CD4-positive, CD25-positive, alpha-beta regulatory T cell (primary cell): ENCODE measurements around the gene DCAF5. TPM values are rescaled to one million over a fixed set of nuclear protein-coding genes. Genes with fewer than 3 reads are reported as not detected.

Experiments used
- ATAC-seq, 2 donors: fragments of 150-1000 bp; cut with Tn5 transposase; one replicate each; pipeline ENCODE4 v1.10.0; 2021; ENCODE audit warnings: low read depth in 2 of 2, moderate number of reproducible peaks in 2 of 2, moderate library complexity in 1 of 2
- DNase-seq, 3 donors: peaks; one replicate each; pipeline versions ENCODE4 v3.0.0 to v3.0.0-alpha.2; 2012 to 2022; ENCODE audit warnings: mixed read lengths in 1 of 3
- H3K27ac ChIP-seq: one replicate; pipeline ENCODE4 v1.7.0; 2013; ENCODE audit warnings: mild to moderate bottlenecking, low read length; ENCODE audit not compliant: insufficient read depth, poor library complexity, severe bottlenecking
- H3K27me3 ChIP-seq: one replicate; pipeline ENCODE4 v1.7.0; 2013; ENCODE audit warnings: low read length; ENCODE audit not compliant: control insufficient read depth, insufficient read depth
- H3K36me3 ChIP-seq: one replicate; pipeline ENCODE4 v1.7.0; 2013; ENCODE audit warnings: mild to moderate bottlenecking, low read length, moderate library complexity; ENCODE audit not compliant: control insufficient read depth, insufficient read depth
- H3K4me1 ChIP-seq: 2 replicates; pipeline ENCODE4 v1.7.0; 2013; ENCODE audit warnings: mild to moderate bottlenecking, low read length; ENCODE audit not compliant: insufficient read depth, control insufficient read depth, poor library complexity, severe bottlenecking
- H3K4me3 ChIP-seq: one replicate; pipeline ENCODE4 v1.7.0; 2013; ENCODE audit warnings: low read depth, mild to moderate bottlenecking, low read length, moderate library complexity
- H3K9me3 ChIP-seq, 2 experiments: 1 replicate in 1 of 2; 2 replicates in 1 of 2; pipeline ENCODE4 v1.7.0; 2013; ENCODE audit warnings: low read length in 2 of 2, mild to moderate bottlenecking in 1 of 2, moderate library complexity in 1 of 2; ENCODE audit not compliant: control insufficient read depth in 2 of 2
- H3K27ac Mint-ChIP-seq, 3 donors: one replicate each; pipeline ENCODE4 v1.8.0; 2020 to 2022; ENCODE audit warnings: mild to moderate bottlenecking in 3 of 3, mixed read lengths in 3 of 3, moderate library complexity in 2 of 3
- H3K27me3 Mint-ChIP-seq: one replicate; pipeline ENCODE4 v1.8.0; 2022; ENCODE audit warnings: mild to moderate bottlenecking, mixed read lengths
- H3K36me3 Mint-ChIP-seq: one replicate; pipeline ENCODE4 v1.8.0; 2020; ENCODE audit warnings: mixed read lengths
- H3K4me1 Mint-ChIP-seq, 4 donors: one replicate each; pipeline ENCODE4 v1.8.0; 2020 to 2022; ENCODE audit warnings: mixed read lengths in 4 of 4, mild to moderate bottlenecking in 1 of 4
- H3K4me3 Mint-ChIP-seq, 4 donors: one replicate each; pipeline ENCODE4 v1.8.0; 2020 to 2022; ENCODE audit warnings: mild to moderate bottlenecking in 4 of 4, mixed read lengths in 4 of 4, moderate library complexity in 3 of 4
- H3K9me3 Mint-ChIP-seq, 7 donors: one replicate each; pipeline ENCODE4 v1.8.0; 2020 to 2022; ENCODE audit warnings: mixed read lengths in 7 of 7, mild to moderate bottlenecking in 3 of 7, moderate library complexity in 2 of 7
- polyA plus RNA-seq, 4 donors: library from polyadenylated mRNA; unstranded; fragments of 300-500 nt; fragmentation: Illumina TruSeq; gene quantifications; one replicate each; pipeline ENCODE4 v1.2.3, GENCODE V29; 2021
- total RNA-seq: library from RNA; stranded (reverse); gene quantifications from one replicate; pipeline ENCODE4 v1.2.3, GENCODE V29; 2022

DCAF5 gene
- total and polyA plus RNA-seq, 5 donors from 2014 or later, result 43.9 to 56.9 (median 53.5) TPM

DNA sequence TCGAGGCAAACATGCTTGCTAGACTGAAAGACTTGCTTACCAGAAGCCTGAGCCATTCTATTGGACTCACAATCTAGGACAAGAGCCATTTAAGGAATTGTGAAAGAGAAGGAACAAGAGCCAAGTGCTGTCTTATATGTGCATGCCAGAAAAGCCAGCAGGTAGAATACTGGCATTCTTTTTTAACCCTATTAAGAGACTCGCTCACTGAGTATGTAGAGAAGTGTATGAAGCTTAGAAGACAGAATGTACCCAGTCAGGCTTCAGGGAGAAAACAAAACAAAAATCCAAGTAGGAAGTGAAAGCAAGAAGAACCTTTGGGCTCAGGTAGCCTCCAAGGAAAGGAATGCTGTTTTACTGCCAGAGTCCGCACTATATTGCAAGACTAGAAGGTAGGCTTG is 65.9 kb downstream of the DCAF5 start:
- Mint-ChIP-seq H3K4me1 (peaks cover 0 to 5% (median 4%) of the 10 kb centered on the region in 4 donors), H3K36me3 (peaks cover 57% of the 10 kb centered on the region), H3K27ac (no peak overlapping the region), H3K27me3 (no peaks in the 10 kb centered on the region), H3K4me3 (no peak overlapping the region), H3K9me3 (no peaks in the 10 kb centered on the region)
- no peak for ATAC-seq
- H3K36me3 ChIP-seq, result peaks cover 90% of the 10 kb centered on the region
- H3K4me1 ChIP-seq, result no peaks in the 10 kb centered on the region
- no peak overlapping the region for H3K4me3 ChIP-seq
- H3K9me3 ChIP-seq, result no peaks in the 10 kb centered on the region
- no peak for DNase-seq
- H3K27ac ChIP-seq, result no peak overlapping the region
- H3K27me3 ChIP-seq, result no peaks in the 10 kb centered on the region

DNA sequence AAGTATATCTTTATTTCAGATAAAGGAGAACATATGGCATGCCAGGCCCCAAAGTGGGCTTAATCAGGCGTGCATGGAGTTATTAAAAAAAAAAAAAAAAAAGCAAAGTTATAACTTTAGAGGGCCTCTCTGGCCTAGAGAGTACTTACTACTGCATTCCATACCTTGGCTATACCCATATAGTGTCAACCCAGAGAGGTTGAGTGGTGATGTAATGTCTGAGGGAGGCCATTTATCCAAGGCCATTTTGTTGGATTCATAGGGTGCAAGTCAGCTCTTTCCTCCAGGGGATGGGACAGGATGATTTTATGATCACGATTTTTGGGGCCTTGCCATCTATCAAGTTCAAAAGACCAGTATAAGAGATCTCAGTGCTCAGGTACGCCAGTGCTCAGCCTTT is 66.4 kb downstream of the DCAF5 start:
- Mint-ChIP-seq H3K4me1 (peaks cover 0 to 9% (median 6%) of the 10 kb centered on the region in 4 donors), H3K27ac (no peak overlapping the region), H3K27me3 (no peaks in the 10 kb centered on the region), H3K4me3 (no peak overlapping the region), H3K9me3 (no peaks in the 10 kb centered on the region), H3K36me3 (peaks cover 56% of the 10 kb centered on the region)
- H3K4me3 ChIP-seq, result no peak overlapping the region
- H3K36me3 ChIP-seq, result peaks cover 90% of the 10 kb centered on the region
- no peaks in the 10 kb centered on the region for H3K9me3 ChIP-seq
- H3K4me1 ChIP-seq, result no peaks in the 10 kb centered on the region
- no peaks in the 10 kb centered on the region for H3K27me3 ChIP-seq
- no peak for ATAC-seq
- no peak for DNase-seq
- no peak overlapping the region for H3K27ac ChIP-seq

DNA sequence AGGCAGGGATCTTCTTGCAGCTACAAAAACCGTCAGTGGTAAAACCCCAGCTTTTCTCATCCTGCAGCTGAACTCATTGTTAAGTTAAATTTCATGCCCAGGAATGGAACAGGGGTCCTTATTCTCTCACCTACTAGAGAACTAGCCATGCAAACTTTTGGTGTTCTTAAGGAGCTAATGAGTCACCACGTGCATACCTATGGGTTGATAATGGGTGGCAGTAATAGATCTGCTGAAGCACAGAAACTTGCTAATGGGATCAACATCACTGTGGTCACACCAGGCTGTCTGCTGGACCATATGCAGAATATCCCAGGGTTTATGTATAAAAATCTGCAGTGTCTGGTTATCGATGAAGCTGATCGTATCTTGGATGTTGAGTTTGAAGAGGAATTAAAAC is 68.9 kb downstream of the DCAF5 start:
- H3K4me3 Mint-ChIP-seq, result no peak overlapping the region
- no peaks in the 10 kb centered on the region for H3K9me3 Mint-ChIP-seq
- H3K27ac ChIP-seq, result no peak overlapping the region
- DNase-seq, result no peak
- H3K27ac Mint-ChIP-seq, result no peak overlapping the region
- H3K27me3 ChIP-seq, result no peaks in the 10 kb centered on the region
- no peak for ATAC-seq
- H3K4me1 Mint-ChIP-seq, result peaks cover 4 to 17% (median 9%) of the 10 kb centered on the region in 4 donors
- H3K36me3 ChIP-seq, result peaks cover 75% of the 10 kb centered on the region
- H3K4me3 ChIP-seq, result no peak overlapping the region
- peaks cover 52% of the 10 kb centered on the region for H3K36me3 Mint-ChIP-seq
- H3K27me3 Mint-ChIP-seq, result no peaks in the 10 kb centered on the region
- no peaks in the 10 kb centered on the region for H3K4me1 ChIP-seq
- no peaks in the 10 kb centered on the region for H3K9me3 ChIP-seq

- no peaks in the 10 kb centered on the region for H3K9me3 ChIP-seq
- no peak overlapping the region for H3K4me3 ChIP-seq
- H3K27ac ChIP-seq, result no peak overlapping the region
- H3K36me3 ChIP-seq, result peaks cover 70% of the 10 kb centered on the region
- DNase-seq (no peak), ATAC-seq (no peak)
- peak overlapping the region in 2 of 3 donors; percentile 32 to 42 for H3K27ac Mint-ChIP-seq
- H3K36me3 Mint-ChIP-seq, result peaks cover 54% of the 10 kb centered on the region
- no peaks in the 10 kb centered on the region for H3K27me3 Mint-ChIP-seq
- H3K4me1 ChIP-seq, result no peaks in the 10 kb centered on the region
- no peaks in the 10 kb centered on the region for H3K9me3 Mint-ChIP-seq
- H3K27me3 ChIP-seq, result no peaks in the 10 kb centered on the region
- no peak overlapping the region for H3K4me3 Mint-ChIP-seq
- peaks cover 4 to 20% (median 13%) of the 10 kb centered on the region in 4 donors for H3K4me1 Mint-ChIP-seq
Measured at GRCh38 chr14:69083181-69083580, 69.7 kb downstream of the DCAF5 start.

DNA sequence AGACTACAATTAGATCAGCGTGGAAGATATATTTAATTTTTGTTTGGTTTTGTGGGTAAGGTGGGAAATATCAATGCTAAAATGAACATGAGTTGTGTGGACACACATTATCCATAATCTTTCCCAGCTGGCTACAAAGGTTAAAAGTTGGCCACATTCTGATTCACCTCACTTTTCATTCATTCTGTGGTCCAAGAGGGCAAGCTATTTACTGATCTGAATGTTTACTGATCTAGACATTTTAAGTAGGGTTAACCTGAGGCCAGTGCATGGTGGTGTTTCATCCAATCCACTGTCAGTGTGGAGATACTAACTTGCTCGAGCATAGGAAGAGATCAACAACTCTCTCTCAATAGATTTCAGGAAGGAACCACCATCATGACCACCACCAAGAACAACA is 71.6 kb downstream of the DCAF5 start:
- Mint-ChIP-seq H3K27me3 (no peaks in the 10 kb centered on the region), H3K36me3 (peaks cover 40% of the 10 kb centered on the region), H3K9me3 (no peaks in the 10 kb centered on the region), H3K27ac (peak overlapping the region in 1 of 3 donors; percentile 60), H3K4me3 (no peak overlapping the region), H3K4me1 (peaks cover 4 to 18% (median 15%) of the 10 kb centered on the region in 4 donors)
- ATAC-seq, result no peak
- Histone ChIP-seq H3K36me3 (peaks cover 60% of the 10 kb centered on the region), H3K4me3 (no peak overlapping the region), H3K4me1 (no peaks in the 10 kb centered on the region), H3K27ac (no peak overlapping the region), H3K9me3 (no peaks in the 10 kb centered on the region), H3K27me3 (no peaks in the 10 kb centered on the region)
- DNase-seq, result no peak

- H3K27me3 Mint-ChIP-seq, result no peaks in the 10 kb centered on the region
- Histone ChIP-seq H3K9me3 (no peaks in the 10 kb centered on the region), H3K4me3 (no peak overlapping the region), H3K27ac (no peak overlapping the region), H3K36me3 (peaks cover 54% of the 10 kb centered on the region), H3K27me3 (no peaks in the 10 kb centered on the region), H3K4me1 (no peaks in the 10 kb centered on the region)
- peaks cover 4 to 19% (median 15%) of the 10 kb centered on the region in 4 donors for H3K4me1 Mint-ChIP-seq
- peaks cover 36% of the 10 kb centered on the region for H3K36me3 Mint-ChIP-seq
- peak overlapping the region in 2 of 3 donors; percentile 4 to 8 for H3K27ac Mint-ChIP-seq
- H3K9me3 Mint-ChIP-seq, result no peaks in the 10 kb centered on the region
- no peak overlapping the region for H3K4me3 Mint-ChIP-seq
- ATAC-seq (no peak), DNase-seq (no peak)
Measured at GRCh38 chr14:69079747-69080146, 73.2 kb downstream of the DCAF5 start.

GRCh38 chr14:69079188-69079742 is 73.7 kb downstream of the DCAF5 start:
- H3K4me1 Mint-ChIP-seq, result peaks cover 4 to 21% (median 15%) of the 10 kb centered on the region in 4 donors
- DNase-seq (no peak), ATAC-seq (no peak)
- H3K27ac Mint-ChIP-seq, result peak overlapping the region in 2 of 3 donors; percentile 4 to 8
- no peak overlapping the region for H3K4me3 Mint-ChIP-seq
- Histone ChIP-seq H3K27ac (no peak overlapping the region), H3K36me3 (peaks cover 54% of the 10 kb centered on the region), H3K9me3 (no peaks in the 10 kb centered on the region), H3K27me3 (no peaks in the 10 kb centered on the region), H3K4me1 (no peaks in the 10 kb centered on the region), H3K4me3 (no peak overlapping the region)
- H3K27me3 Mint-ChIP-seq, result no peaks in the 10 kb centered on the region
- peaks cover 0 to 1% (median 0%) of the 10 kb centered on the region in 7 donors for H3K9me3 Mint-ChIP-seq
- peaks cover 36% of the 10 kb centered on the region for H3K36me3 Mint-ChIP-seq

GRCh38 chr14:69077841-69078240 is 75.1 kb downstream of the DCAF5 start:
- no peak overlapping the region for H3K27ac ChIP-seq
- Mint-ChIP-seq H3K9me3 (peaks cover 0 to 1% (median 0%) of the 10 kb centered on the region in 7 donors), H3K27me3 (no peaks in the 10 kb centered on the region), H3K36me3 (peaks cover 41% of the 10 kb centered on the region), H3K4me3 (no peak overlapping the region), H3K4me1 (peaks cover 5 to 24% (median 15%) of the 10 kb centered on the region in 4 donors), H3K27ac (peak overlapping the region in 1 of 3 donors; percentile 39)
- ATAC-seq (no peak), DNase-seq (no peak)
- H3K9me3 ChIP-seq, result no peaks in the 10 kb centered on the region
- H3K27me3 ChIP-seq, result no peaks in the 10 kb centered on the region
- H3K4me1 ChIP-seq, result no peaks in the 10 kb centered on the region
- no peak overlapping the region for H3K4me3 ChIP-seq
- peaks cover 54% of the 10 kb centered on the region for H3K36me3 ChIP-seq
